GM21381 (cell line): Measurements from ENCODE around the gene INPP5K.
"Not testable (repeated sequence)": the region's sequence is repeated elsewhere in the genome, so short reads cannot be mapped to it uniquely, and the experiment has no call there.

Experiments
- ATAC-seq: cut with Tn5 transposase; IDR thresholded peaks from one replicate; pipeline ENCODE4 v1.9.1; 2021; ENCODE audit warnings: mild to moderate bottlenecking, moderate library complexity; ENCODE audit not compliant: unreplicated experiment

Gene INPP5K

GRCh38 chr17:1516388-1517161 lies at the start of gene INPP5K:
TSS of gene INPP5K (minus strand) at chr17:1516612. CDS start at chr17:1516499, 113 bp downstream.
- peak; percentile 87 for ATAC-seq

- ATAC-seq = no peak
Measured at GRCh38 chr17:1565877-1566276, 49.5 kb upstream of the INPP5K start.

- no peak for ATAC-seq
Measured at GRCh38 chr17:1563786-1564613, 47.6 kb upstream of the INPP5K start.

GRCh38 chr17:1563471-1563785 lies 47.0 kb upstream of the INPP5K start:
- not testable (repeated sequence) for ATAC-seq

GRCh38 chr17:1562176-1562643 lies 45.8 kb upstream of the INPP5K start:
- peak; percentile 36 for ATAC-seq

- peak; percentile 7 for ATAC-seq
Measured at GRCh38 chr17:1561420-1562175, 45.2 kb upstream of the INPP5K start.

GRCh38 chr17:1560858-1561355 lies 44.5 kb upstream of the INPP5K start:
- ATAC-seq = no peak

- no peak for ATAC-seq
Measured at GRCh38 chr17:1560101-1560857, 43.9 kb upstream of the INPP5K start.

GRCh38 chr17:1559047-1560043 lies 42.9 kb upstream of the INPP5K start:
- ATAC-seq = no peak

GRCh38 chr17:1558401-1558800 lies 42.0 kb upstream of the INPP5K start:
- no peak for ATAC-seq

- ATAC-seq = no peak
Measured at GRCh38 chr17:1557355-1558095, 41.1 kb upstream of the INPP5K start.

- no peak for ATAC-seq
Measured at GRCh38 chr17:1555651-1556471, 39.4 kb upstream of the INPP5K start.

GRCh38 chr17:1554751-1555540 lies 38.5 kb upstream of the INPP5K start:
- ATAC-seq = no peak

GRCh38 chr17:1553354-1554266 lies 37.2 kb upstream of the INPP5K start:
- ATAC-seq = no peak

GRCh38 chr17:1552932-1553331 lies 36.5 kb upstream of the INPP5K start:
- ATAC-seq = no peak

GRCh38 chr17:1551741-1552140 lies 35.3 kb upstream of the INPP5K start:
- ATAC-seq = no peak
